Parathyroid adenoma (tissue), 2 donors: Measurements from ENCODE around the gene MTUS2.

Experiments
- H2AFZ ChIP-seq: fragments of 300-600 bp; sonication (generic); one replicate; pipeline ENCODE4 v1.7.0; 2017; ENCODE audit warnings: antibody characterized with exemption, mild to moderate bottlenecking
- H3K27ac ChIP-seq: fragments of 300-600 bp; sonication (generic); one replicate; pipeline ENCODE4 v1.7.0; 2017
- H3K27me3 ChIP-seq: fragments of 300-600 bp; sonication (generic); one replicate; pipeline ENCODE4 v1.7.0; 2017; ENCODE audit warnings: low read length; ENCODE audit not compliant: control insufficient read depth, insufficient read depth
- H3K36me3 ChIP-seq: fragments of 300-600 bp; sonication (generic); one replicate; pipeline ENCODE4 v1.7.0; 2017; ENCODE audit warnings: low read length; ENCODE audit not compliant: control insufficient read depth, insufficient read depth
- H3K4me1 ChIP-seq: fragments of 300-600 bp; sonication (generic); one replicate; pipeline ENCODE4 v1.7.0; 2017; ENCODE audit warnings: control low read depth
- H3K4me2 ChIP-seq: fragments of 300-600 bp; sonication (generic); one replicate; pipeline ENCODE4 v1.7.0; 2017; ENCODE audit warnings: low read length
- H3K4me3 ChIP-seq: fragments of 300-600 bp; sonication (generic); one replicate; pipeline ENCODE4 v1.7.0; 2017; ENCODE audit warnings: low read depth, low read length
- H3K79me2 ChIP-seq: fragments of 300-600 bp; sonication (generic); one replicate; pipeline ENCODE4 v1.7.0; 2017; ENCODE audit warnings: control low read depth
- H3K9ac ChIP-seq: fragments of 300-600 bp; sonication (generic); one replicate; pipeline ENCODE4 v1.7.0; 2017; ENCODE audit warnings: mild to moderate bottlenecking
- H3K9me3 ChIP-seq: fragments of 300-600 bp; sonication (generic); one replicate; pipeline ENCODE4 v1.7.0; 2017; ENCODE audit warnings: low read length; ENCODE audit not compliant: control insufficient read depth
- TF ChIP-seq, protein P1 (sequence below): fragments of 300-600 bp; sonication (generic); IDR thresholded peaks from one replicate; pipeline ENCODE4 v1.7.0; 2017; ENCODE audit warnings: antibody characterized with exemption, mild to moderate bottlenecking
- donor health status: primary hyperparathyroidism.

MTUS2 gene

GRCh38 chr13:29489650-29490560 is 669.8 kb downstream of the MTUS2 start:
- H3K79me2 ChIP-seq, result no peaks in the 10 kb centered on the region
- TF ChIP-seq, protein P1, sequence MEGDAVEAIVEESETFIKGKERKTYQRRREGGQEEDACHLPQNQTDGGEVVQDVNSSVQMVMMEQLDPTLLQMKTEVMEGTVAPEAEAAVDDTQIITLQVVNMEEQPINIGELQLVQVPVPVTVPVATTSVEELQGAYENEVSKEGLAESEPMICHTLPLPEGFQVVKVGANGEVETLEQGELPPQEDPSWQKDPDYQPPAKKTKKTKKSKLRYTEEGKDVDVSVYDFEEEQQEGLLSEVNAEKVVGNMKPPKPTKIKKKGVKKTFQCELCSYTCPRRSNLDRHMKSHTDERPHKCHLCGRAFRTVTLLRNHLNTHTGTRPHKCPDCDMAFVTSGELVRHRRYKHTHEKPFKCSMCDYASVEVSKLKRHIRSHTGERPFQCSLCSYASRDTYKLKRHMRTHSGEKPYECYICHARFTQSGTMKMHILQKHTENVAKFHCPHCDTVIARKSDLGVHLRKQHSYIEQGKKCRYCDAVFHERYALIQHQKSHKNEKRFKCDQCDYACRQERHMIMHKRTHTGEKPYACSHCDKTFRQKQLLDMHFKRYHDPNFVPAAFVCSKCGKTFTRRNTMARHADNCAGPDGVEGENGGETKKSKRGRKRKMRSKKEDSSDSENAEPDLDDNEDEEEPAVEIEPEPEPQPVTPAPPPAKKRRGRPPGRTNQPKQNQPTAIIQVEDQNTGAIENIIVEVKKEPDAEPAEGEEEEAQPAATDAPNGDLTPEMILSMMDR, result no peak
- H3K4me3 ChIP-seq, result no peak overlapping the region
- no peaks in the 10 kb centered on the region for H3K9me3 ChIP-seq
- no peaks in the 10 kb centered on the region for H3K4me1 ChIP-seq
- H3K36me3 ChIP-seq, result no peaks in the 10 kb centered on the region
- H3K27ac ChIP-seq, result no peak overlapping the region
- H3K27me3 ChIP-seq, result no peaks in the 10 kb centered on the region
- H2AFZ ChIP-seq, result no peak overlapping the region
- H3K4me2 ChIP-seq, result no peak overlapping the region
- no peak overlapping the region for H3K9ac ChIP-seq

DNA sequence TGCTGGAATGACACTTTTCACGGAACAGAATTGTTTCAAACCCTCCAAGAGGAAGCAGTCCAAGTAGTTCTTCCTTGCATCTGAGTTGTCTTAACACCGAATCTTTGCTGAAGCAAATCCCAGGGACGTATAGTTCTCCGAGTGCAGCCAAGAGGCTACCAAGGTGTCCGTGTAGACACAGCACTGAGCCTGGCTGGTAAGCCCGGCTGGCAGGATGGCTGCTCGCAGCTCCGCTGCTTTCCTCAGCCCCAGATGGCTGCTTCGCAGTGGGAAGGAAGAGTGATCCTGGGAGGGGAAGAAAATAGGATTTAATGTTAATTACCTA is 670.4 kb downstream of the MTUS2 start:
- H3K79me2 ChIP-seq, result no peaks in the 10 kb centered on the region
- H3K4me1 ChIP-seq, result no peaks in the 10 kb centered on the region
- H3K4me2 ChIP-seq, result no peak overlapping the region
- TF ChIP-seq, protein P1, result no peak
- H3K27ac ChIP-seq, result no peak overlapping the region
- no peak overlapping the region for H2AFZ ChIP-seq
- no peak overlapping the region for H3K4me3 ChIP-seq
- H3K9ac ChIP-seq, result no peak overlapping the region
- H3K9me3 ChIP-seq, result no peaks in the 10 kb centered on the region
- no peaks in the 10 kb centered on the region for H3K27me3 ChIP-seq
- no peaks in the 10 kb centered on the region for H3K36me3 ChIP-seq

DNA sequence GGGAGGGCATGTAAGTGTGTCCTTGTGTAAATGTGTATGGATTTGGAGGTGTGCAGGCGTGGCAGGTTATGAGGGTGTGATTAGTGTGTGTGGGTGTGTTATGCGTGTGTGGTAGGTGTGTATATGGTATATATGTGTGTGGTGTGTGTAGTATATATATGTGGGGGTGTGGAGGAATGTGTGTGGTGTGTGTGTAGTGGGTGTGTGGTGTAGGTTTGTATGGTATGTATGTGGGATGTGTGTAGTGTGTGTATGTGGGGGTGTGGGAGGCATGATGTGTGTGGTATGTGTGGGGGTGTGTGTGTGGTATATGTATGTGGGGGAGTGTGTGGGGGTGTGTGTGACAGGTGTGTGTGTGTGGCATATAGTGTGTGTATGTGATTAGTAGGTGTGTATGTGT is 671.1 kb downstream of the MTUS2 start:
- Histone ChIP-seq H3K9me3 (no peaks in the 10 kb centered on the region), H3K4me1 (no peaks in the 10 kb centered on the region), H3K36me3 (no peaks in the 10 kb centered on the region), H3K27ac (no peak overlapping the region), H3K9ac (no peak overlapping the region), H3K27me3 (no peaks in the 10 kb centered on the region), H3K4me2 (no peak overlapping the region), H3K4me3 (no peak overlapping the region), H2AFZ (no peak overlapping the region), H3K79me2 (no peaks in the 10 kb centered on the region)
- TF ChIP-seq, protein P1, result no peak

DNA sequence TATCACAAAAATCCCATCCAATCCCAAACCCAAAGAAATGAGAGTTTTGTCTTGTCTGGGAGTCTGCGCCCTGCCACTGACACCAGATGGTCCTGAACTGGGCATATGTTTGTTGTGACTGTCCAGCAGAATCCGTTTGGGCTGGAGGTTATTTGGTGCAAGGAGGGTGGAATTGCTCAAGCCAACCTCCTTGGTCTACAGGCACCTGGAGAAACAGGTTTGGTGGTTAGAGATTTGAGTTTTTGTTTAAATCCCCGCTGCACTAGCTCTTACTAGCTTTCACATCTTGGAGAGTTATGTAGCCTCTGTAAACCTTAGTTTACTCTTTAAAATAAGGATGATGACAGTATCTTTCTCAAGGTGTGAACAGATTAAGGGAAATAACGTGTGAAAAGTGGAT is 673.7 kb downstream of the MTUS2 start:
- no peak overlapping the region for H3K4me3 ChIP-seq

More for the DNA sequence above, 673.7 kb downstream of the MTUS2 start:
- Histone ChIP-seq H3K27me3 (no peaks in the 10 kb centered on the region), H2AFZ (no peak overlapping the region), H3K36me3 (no peaks in the 10 kb centered on the region), H3K79me2 (no peaks in the 10 kb centered on the region), H3K9me3 (no peaks in the 10 kb centered on the region), H3K9ac (no peak overlapping the region), H3K4me2 (no peak overlapping the region), H3K4me1 (no peaks in the 10 kb centered on the region), H3K27ac (no peak overlapping the region)
- TF ChIP-seq, protein P1, result no peak
